Measurements from ENCODE around the gene PRKCE. TPM values are rescaled to one million over a fixed set of nuclear protein-coding genes. Genes with fewer than 3 reads are reported as not detected.
A peak's percentile ranks its signal among the peaks of the same experiment; 100 is the strongest.

The PRKCE gene
- total RNA-seq, 1 experiment from 2014 or later: 1.3 TPM

GRCh38 chr2:45950606-45951005 is 299.1 kb downstream of the PRKCE start:
- Mint-ChIP-seq H3K4me1 (no peaks in the 10 kb centered on the region), H3K27ac (0 out of 7 replicates have a peak overlapping the region, but pooled peaks of 1 of the 3 experiments have one; percentile 55), H3K9me3 (no peaks in the 10 kb centered on the region), H3K36me3 (ENCODE audit: insufficient read depth in 1 of 3, low read depth in 3 of 3) (no peaks in the 10 kb centered on the region), H3K4me3 (no peak overlapping the region), H3K27me3 (ENCODE audit: low read depth) (peaks cover 5% of the 10 kb centered on the region)
- Histone ChIP-seq H3K79me1 (ENCODE audit: insufficient read depth, low read depth, low read length, poor library complexity, severe bottlenecking) (no peaks in the 10 kb centered on the region), H4K8ac (replicated peaks; ENCODE audit: insufficient read length, low read depth, low read length) (no peak overlapping the region), H2AK5ac (ENCODE audit: insufficient read length, low read length) (no peak overlapping the region), H4K5ac (ENCODE audit: insufficient read length, low read depth, low read length) (no peak overlapping the region), H2BK20ac (ENCODE audit: low read depth, low read length, poor library complexity, severe bottlenecking) (no peak overlapping the region), H2BK12ac (ENCODE audit: insufficient read length, low read depth, low read length) (no peak overlapping the region), H2BK15ac (ENCODE audit: low read depth, low read length) (no peak overlapping the region), H3K27ac (ENCODE audit: insufficient read length, low read depth, low read length) (no peak overlapping the region), H4K91ac (ENCODE audit: insufficient read length, low read depth, low read length) (no peak overlapping the region), H3K23me2 (ENCODE audit: insufficient read length, low read depth, low read length, poor library complexity, severe bottlenecking) (no peaks in the 10 kb centered on the region), H3K18ac (ENCODE audit: insufficient read length, low read depth, low read length) (no peak overlapping the region), H2BK5ac (ENCODE audit: insufficient read length, low read length) (no peak overlapping the region), H2BK120ac (ENCODE audit: low read depth, low read length, poor library complexity, severe bottlenecking) (no peak overlapping the region), H3K79me2 (ENCODE audit: insufficient read depth, low read length) (no peaks in the 10 kb centered on the region), H3K14ac (ENCODE audit: insufficient read depth, low read length) (no peak overlapping the region), H3K27me3 (ENCODE audit: insufficient read depth, low read length) (no peaks in the 10 kb centered on the region), H3K9me3 (ENCODE audit: control insufficient read depth, low read depth, low read length) (no peaks in the 10 kb centered on the region), H3K4ac (ENCODE audit: low read depth, low read length) (no peak overlapping the region), H3T11ph (ENCODE audit: low read length) (no peak overlapping the region), H3K4me2 (ENCODE audit: insufficient read depth, insufficient read length, low read length) (no peak overlapping the region), H4K20me1 (ENCODE audit: control insufficient read depth, insufficient read depth, insufficient read length) (no peaks in the 10 kb centered on the region), H3K56ac (ENCODE audit: insufficient read length, low read depth, low read length) (no peak overlapping the region), H3K9ac (ENCODE audit: extremely low read depth, insufficient read length, low read length) (no peak overlapping the region), H2AFZ (ENCODE audit: low read length) (no peak overlapping the region), H3K4me1 (ENCODE audit: insufficient read depth, low read length) (no peaks in the 10 kb centered on the region), H3K23ac (ENCODE audit: insufficient read length, low read depth, low read length) (no peak overlapping the region)
- TF ChIP-seq CTCF (conservative IDR thresholded peaks at IDR 0.05): no peak
- WGBS (ENCODE audit: extremely low coverage, insufficient read length, low lambda C conversion rate): no CpG with 5 or more reads among the region's 5 CpGs
- no peak for DNase-seq
